ENCODE data around the gene SELENOK. TPM values are rescaled to one million over a fixed set of nuclear protein-coding genes. Genes with fewer than 3 reads are reported as not detected.
A peak's percentile ranks its signal among the peaks of the same experiment; 100 is the strongest.

The SELENOK gene
- total and polyA plus RNA-seq, 2 donors (not counting 3 experiments of a cell fraction or from before 2014, with no cell fraction given) = 26.1 to 35.2 TPM

GRCh38 chr3:53938645-53939044 is 47.0 kb upstream of the SELENOK start:
- FAIRE-seq (peak; percentile 74), DNase-seq (ENCODE audit: low read depth, low spot score) (peak; percentile 39)
- Histone ChIP-seq H3K9me1 (replicated peaks; ENCODE audit: control insufficient read depth, extremely low read depth, insufficient read depth, low read length) (no peaks in the 10 kb centered on the region), H2AFZ (ENCODE audit: low read depth, low read length) (no peak overlapping the region), H3K9ac (replicated peaks; ENCODE audit: extremely low read depth, insufficient read depth, low read length) (no peak overlapping the region), H3K4me3 (replicated peaks in 1 of 3; ENCODE audit: insufficient read depth in 1 of 3, low read depth in 1 of 3, low read length in 3 of 3) (no peak overlapping the region), H3K4me2 (ENCODE audit: insufficient read depth, low read length) (no peak overlapping the region), H3K36me3 (ENCODE audit: control insufficient read depth in 2 of 2, extremely low read depth in 1 of 2, insufficient read depth in 2 of 2, low read length in 2 of 2) (no peaks in the 10 kb centered on the region), H3K27me3 (ENCODE audit: control insufficient read depth in 2 of 2, insufficient read depth in 2 of 2, low read length in 2 of 2) (no peaks in the 10 kb centered on the region), H3K4me1 (ENCODE audit: control insufficient read depth, extremely low read depth, insufficient read depth, low read length) (no peaks in the 10 kb centered on the region), H3K27ac (ENCODE audit: insufficient read depth, low read depth, low read length) (no peak overlapping the region), H3K79me2 (ENCODE audit: control insufficient read depth, insufficient read depth, low read length) (no peaks in the 10 kb centered on the region), H4K20me1 (replicated peaks; ENCODE audit: control insufficient read depth, extremely low read depth, insufficient read depth, low read length) (no peaks in the 10 kb centered on the region), H3K9me3 (replicated peaks; ENCODE audit: control insufficient read depth, insufficient read depth, low read length) (no peaks in the 10 kb centered on the region)
- BruUV-seq (replicated peaks) = no TSS peak
- CTCF ChIA-PET = interaction anchor here (0.6 to 2.6 kb wide), 19 partner anchors 10 to 1808 kb away, joined by 3 to 20 read pairs (median 4); partner anchors contain the start of gene WNT5A
- POLR2A ChIA-PET = no interaction called here
- intact Hi-C loops (cut with micrococcal nuclease) = no loop called here
- dilution Hi-C loops (cut with MboI; ENCODE audit: extremely low pct_ligation_motif_present, low sequenced_read_pairs) = no loop called here
- TF ChIP-seq JUN (IDR thresholded peaks at IDR 0.05; ENCODE audit: borderline replicate concordance, insufficient read depth, insufficient read length, low read depth) (no peak), CTCF (IDR thresholded peaks at IDR 0.05; ENCODE audit: extremely low read depth in 1 of 2, insufficient read depth in 1 of 2, low read depth in 1 of 2, low read length in 2 of 2) (peak; percentile 51 to 52), MAX (IDR thresholded peaks at IDR 0.05; ENCODE audit: insufficient read depth, insufficient read length) (no peak), EZH2 (IDR thresholded peaks at IDR 0.05; ENCODE audit: borderline replicate concordance, low read depth, low read length, severe bottlenecking) (no peak), FOS (IDR thresholded peaks at IDR 0.05; ENCODE audit: borderline replicate concordance, insufficient read depth, low read length) (no peak), POLR2AphosphoS5 (IDR thresholded peaks at IDR 0.05; ENCODE audit: insufficient read depth, low read depth, low read length) (no peak), MYC (IDR thresholded peaks at IDR 0.05; ENCODE audit: low read depth, low read length) (no peak), GATA2 (IDR thresholded peaks at IDR 0.05; ENCODE audit: insufficient read depth, insufficient read length, low read depth, low read length) (no peak)

Measured in endothelial cell of umbilical vein (primary cell).